Measurements from ENCODE around the gene SPATA24. TPM values are rescaled to one million over a fixed set of nuclear protein-coding genes. Genes with fewer than 3 reads are reported as not detected.

The SPATA24 gene
- total and polyA plus RNA-seq, 2 of the 13 experiments (the other 11 are each of a cell fraction or from before 2014, with no cell fraction given), result 6.0 to 11.1 TPM

GRCh38 chr5:139385061-139386049 is 18.5 kb downstream of the SPATA24 start (continued):
- TF ChIP-seq UBTF (CRISPR knock-in tag; IDR thresholded peaks at IDR 0.05) (no peak; the same call in 1 of the 2 replicates), NR1H2 (CRISPR knock-in tag; IDR thresholded peaks at IDR 0.05; ENCODE audit: borderline replicate concordance, low read depth) (no peak), BRF2 (CRISPR knock-in tag; IDR thresholded peaks at IDR 0.05) (no peak), ESRRA (CRISPR knock-in tag; IDR thresholded peaks at IDR 0.05; ENCODE audit: low read depth) (no peak), SRF (IDR thresholded peaks at IDR 0.05; ENCODE audit: low read depth, low read length) (no peak), ZNF710 (CRISPR knock-in tag; IDR thresholded peaks at IDR 0.05; ENCODE audit: borderline replicate concordance) (no peak), ZNF343 (CRISPR knock-in tag; IDR thresholded peaks at IDR 0.05) (no peak), ZNF772 (CRISPR knock-in tag; IDR thresholded peaks at IDR 0.05) (0 out of 2 replicates have a peak, but pooled peaks have one; percentile 19), GLI4 (CRISPR knock-in tag; IDR thresholded peaks at IDR 0.05; ENCODE audit: borderline replicate concordance) (no peak), MAFF (IDR thresholded peaks at IDR 0.05; ENCODE audit: low read depth, low read length) (no peak), ZNF556 (CRISPR knock-in tag; IDR thresholded peaks at IDR 0.05; ENCODE audit: borderline replicate concordance) (no peak), ZNF564 (CRISPR knock-in tag; IDR thresholded peaks at IDR 0.05) (no peak), TEF (CRISPR knock-in tag; IDR thresholded peaks at IDR 0.05) (no peak), HNF1B (CRISPR knock-in tag; IDR thresholded peaks at IDR 0.05) (no peak), ELF1 (CRISPR knock-in tag; IDR thresholded peaks at IDR 0.05) (0 out of 2 replicates have a peak, but pooled peaks have one; percentile 16), ZNF30 (CRISPR knock-in tag; IDR thresholded peaks at IDR 0.05) (no peak), ZBTB26 (CRISPR knock-in tag; IDR thresholded peaks at IDR 0.05; ENCODE audit: borderline replicate concordance) (no peak), PPARG (CRISPR knock-in tag; conservative IDR thresholded peaks at IDR 0.05) (0 out of 2 replicates have a peak, but pooled peaks have one; percentile 26), ZFX (CRISPR knock-in tag; IDR thresholded peaks at IDR 0.05; ENCODE audit: low read depth) (no peak; the same call in 1 of the 2 replicates)

All from HepG2 (cell line).